Measurements from ENCODE around the gene RACK1. TPM values are rescaled to one million over a fixed set of nuclear protein-coding genes. Genes with fewer than 3 reads are reported as not detected.

RACK1 gene
- total and polyA plus RNA-seq, 2 of the 13 experiments (the other 11 are each of a cell fraction or from before 2014, with no cell fraction given): 2,514 to 6,141 TPM

GRCh38 chr5:181187500-181188213 lies 56.0 kb downstream of the RACK1 start (continued):
- TF ChIP-seq ZBTB33 (CRISPR knock-in tag; IDR thresholded peaks at IDR 0.05) (peak; percentile 50; the same call in 1 of the 2 replicates), GATA4 (IDR thresholded peaks at IDR 0.05; ENCODE audit: borderline replicate concordance, low read depth) (no peak), ZNF333 (CRISPR knock-in tag; IDR thresholded peaks at IDR 0.05; ENCODE audit: borderline replicate concordance) (no peak), ZNF564 (CRISPR knock-in tag; IDR thresholded peaks at IDR 0.05) (peak; percentile 22; the same call in 1 of the 2 replicates), NR2F2 (IDR thresholded peaks at IDR 0.05; ENCODE audit: borderline replicate concordance, low read depth) (peak; percentile 51; the same call in 1 of the 2 replicates), ZNF350 (CRISPR knock-in tag; IDR thresholded peaks at IDR 0.05; ENCODE audit: borderline replicate concordance, low read depth) (no peak; the same call in none of the 2 replicates), ZSCAN30 (CRISPR knock-in tag; IDR thresholded peaks at IDR 0.05) (no peak), ZNF547 (CRISPR knock-in tag; IDR thresholded peaks at IDR 0.05) (peak; percentile 70; the same call in 1 of the 2 replicates), THRA (CRISPR knock-in tag; IDR thresholded peaks at IDR 0.05; ENCODE audit: borderline replicate concordance) (no peak), ADNP (CRISPR knock-in tag; IDR thresholded peaks at IDR 0.05) (peak; percentile 23), ZNF503 (CRISPR knock-in tag; IDR thresholded peaks at IDR 0.05) (no peak), NCOA5 (CRISPR knock-in tag; IDR thresholded peaks at IDR 0.05) (no peak), ZXDC (CRISPR knock-in tag; IDR thresholded peaks at IDR 0.05) (no peak), ZNF275 (CRISPR knock-in tag; IDR thresholded peaks at IDR 0.05; ENCODE audit: borderline replicate concordance) (no peak; the same call in 1 of the 2 replicates), GLI4 (CRISPR knock-in tag; IDR thresholded peaks at IDR 0.05; ENCODE audit: borderline replicate concordance) (0 out of 2 replicates have a peak, but pooled peaks have one; percentile 77), ZNF724P (CRISPR knock-in tag; IDR thresholded peaks at IDR 0.05; ENCODE audit: borderline replicate concordance) (no peak), ZNF737 (CRISPR knock-in tag; IDR thresholded peaks at IDR 0.05; ENCODE audit: borderline replicate concordance) (no peak)
- TF ChIP-seq, protein P1, sequence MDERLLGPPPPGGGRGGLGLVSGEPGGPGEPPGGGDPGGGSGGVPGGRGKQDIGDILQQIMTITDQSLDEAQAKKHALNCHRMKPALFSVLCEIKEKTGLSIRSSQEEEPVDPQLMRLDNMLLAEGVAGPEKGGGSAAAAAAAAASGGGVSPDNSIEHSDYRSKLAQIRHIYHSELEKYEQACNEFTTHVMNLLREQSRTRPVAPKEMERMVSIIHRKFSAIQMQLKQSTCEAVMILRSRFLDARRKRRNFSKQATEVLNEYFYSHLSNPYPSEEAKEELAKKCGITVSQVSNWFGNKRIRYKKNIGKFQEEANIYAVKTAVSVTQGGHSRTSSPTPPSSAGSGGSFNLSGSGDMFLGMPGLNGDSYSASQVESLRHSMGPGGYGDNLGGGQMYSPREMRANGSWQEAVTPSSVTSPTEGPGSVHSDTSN (CRISPR knock-in tag; IDR thresholded peaks at IDR 0.05): 0 out of 2 replicates have a peak, but pooled peaks have one; percentile 13

Measured in HepG2 (cell line).